Muscle of leg (tissue), 11 donors: ENCODE results near the gene ADO. TPM values are rescaled to one million over a fixed set of nuclear protein-coding genes. Genes with fewer than 3 reads are reported as not detected.

Experiments used
- DNase-seq: peaks from one replicate; pipeline ENCODE4 v3.0.0; 2013
- H3K27ac ChIP-seq: one replicate; pipeline ENCODE4 v1.5.1; 2013; ENCODE audit warnings: mild to moderate bottlenecking, low read length, control low read depth
- H3K27me3 ChIP-seq: one replicate; pipeline ENCODE4 v1.6.1; 2013; ENCODE audit warnings: low read length; ENCODE audit not compliant: control insufficient read depth, insufficient read depth
- H3K36me3 ChIP-seq: one replicate; pipeline ENCODE4 v1.6.1; 2013; ENCODE audit warnings: low read length; ENCODE audit not compliant: control insufficient read depth, insufficient read depth
- H3K4me1 ChIP-seq: one replicate; pipeline ENCODE4 v1.6.1; 2013; ENCODE audit warnings: low read length; ENCODE audit not compliant: control insufficient read depth, insufficient read depth
- H3K4me3 ChIP-seq: one replicate; pipeline ENCODE4 v1.5.1; 2013; ENCODE audit warnings: low read length, control low read depth
- H3K9me3 ChIP-seq: replicated peaks from 2 replicates; pipeline ENCODE4 v1.6.1; 2013; ENCODE audit warnings: low read depth, low read length; ENCODE audit not compliant: control insufficient read depth
- WGBS: methylation state at CpG from one replicate; pipeline ENCODE4 v1.1.5; 2013; ENCODE audit warnings: missing lambda C conversion rate; ENCODE audit not compliant: insufficient coverage; 5-methylcytosine and 5-hydroxymethylcytosine counted together
- polyA plus RNA-seq, 8 donors: library from polyadenylated mRNA; unstranded; fragments of 120-200 nt; gene quantifications; one replicate each; pipeline versions ENCODE4 v1.2.1 to v1.2.3, GENCODE V29; 2013; ENCODE audit warnings: inconsistent platforms in 1 of 8, low replicate concordance in 1 of 8; ENCODE audit not compliant: insufficient read length in 8 of 8, insufficient read depth in 1 of 8
- total RNA-seq: library from RNA; stranded (reverse); fragments of 120-200 nt; gene quantifications from one replicate; pipeline ENCODE4 v1.2.4, GENCODE V29; 2013

Gene ADO
- total and polyA plus RNA-seq, 9 donors, result 14.3 to 19.5 (median 16.6) TPM

- Histone ChIP-seq H3K27ac (no peak overlapping the region), H3K27me3 (no peaks in the 10 kb centered on the region), H3K4me1 (peaks cover 12% of the 10 kb centered on the region), H3K36me3 (peaks cover 6% of the 10 kb centered on the region), H3K4me3 (peak overlapping the region; percentile 83), H3K9me3 (no peaks in the 10 kb centered on the region)
- no peak for DNase-seq
- no CpG with 5 or more reads among the region's 1 CpG for WGBS
Observed at GRCh38 chr10:62806251-62806650, 1.7 kb downstream of the ADO start.

GRCh38 chr10:62810156-62810902 is 5.8 kb downstream of the ADO start:
- peaks cover 27% of the 10 kb centered on the region for H3K27me3 ChIP-seq
- WGBS, result no CpG with 5 or more reads among the region's 8 CpGs
- H3K36me3 ChIP-seq, result peaks cover 6% of the 10 kb centered on the region
- no peak for DNase-seq
- H3K27ac ChIP-seq, result no peak overlapping the region
- no peak overlapping the region for H3K4me3 ChIP-seq
- peaks cover 18% of the 10 kb centered on the region for H3K4me1 ChIP-seq
- H3K9me3 ChIP-seq, result no peaks in the 10 kb centered on the region

- 100% methylated on average over 1 of the region's 10 CpGs for WGBS
- peaks cover 6% of the 10 kb centered on the region for H3K36me3 ChIP-seq
- peaks cover 22% of the 10 kb centered on the region for H3K4me1 ChIP-seq
- no peak overlapping the region for H3K4me3 ChIP-seq
- no peak for DNase-seq
- peaks cover 36% of the 10 kb centered on the region for H3K27me3 ChIP-seq
- H3K27ac ChIP-seq, result no peak overlapping the region
- no peaks in the 10 kb centered on the region for H3K9me3 ChIP-seq
Observed at GRCh38 chr10:62811159-62811875, 6.8 kb downstream of the ADO start.

GRCh38 chr10:62812672-62813439 is 8.3 kb downstream of the ADO start:
- Histone ChIP-seq H3K4me1 (peaks cover 25% of the 10 kb centered on the region), H3K27ac (no peak overlapping the region), H3K36me3 (peaks cover 4% of the 10 kb centered on the region), H3K4me3 (no peak overlapping the region), H3K9me3 (no peaks in the 10 kb centered on the region), H3K27me3 (peaks cover 42% of the 10 kb centered on the region)
- WGBS, result 92% methylated on average over 9 of the region's 13 CpGs
- no peak for DNase-seq

- Histone ChIP-seq H3K4me1 (peaks cover 30% of the 10 kb centered on the region), H3K27me3 (peaks cover 47% of the 10 kb centered on the region), H3K9me3 (no peaks in the 10 kb centered on the region), H3K27ac (no peak overlapping the region), H3K4me3 (no peak overlapping the region), H3K36me3 (peaks cover 4% of the 10 kb centered on the region)
- DNase-seq, result no peak
- 85% methylated on average over 25 of the region's 27 CpGs for WGBS
Observed at GRCh38 chr10:62813453-62813852, 8.9 kb downstream of the ADO start.

GRCh38 chr10:62813981-62814380 is 9.5 kb downstream of the ADO start:
- Histone ChIP-seq H3K9me3 (no peaks in the 10 kb centered on the region), H3K27me3 (peaks cover 51% of the 10 kb centered on the region), H3K27ac (no peak overlapping the region), H3K4me1 (peaks cover 34% of the 10 kb centered on the region), H3K4me3 (no peak overlapping the region), H3K36me3 (no peaks in the 10 kb centered on the region)
- DNase-seq, result no peak
- 85% methylated on average over 4 of the region's 5 CpGs for WGBS

- peaks cover 59% of the 10 kb centered on the region for H3K27me3 ChIP-seq
- H3K27ac ChIP-seq, result no peak overlapping the region
- H3K9me3 ChIP-seq, result no peaks in the 10 kb centered on the region
- H3K4me3 ChIP-seq, result peak overlapping the region; percentile 74
- H3K4me1 ChIP-seq, result peaks cover 40% of the 10 kb centered on the region
- H3K36me3 ChIP-seq, result no peaks in the 10 kb centered on the region
- under 1% methylated on average over 41 of the region's 54 CpGs for WGBS
- peak; percentile 36 for DNase-seq
Observed at GRCh38 chr10:62814756-62815380, 10.3 kb downstream of the ADO start.

GRCh38 chr10:62815381-62816075 is 11.0 kb downstream of the ADO start:
- 0% methylated on average over 53 of the region's 60 CpGs for WGBS
- Histone ChIP-seq H3K27ac (peak overlapping the region; percentile 3), H3K4me1 (peaks cover 40% of the 10 kb centered on the region), H3K36me3 (no peaks in the 10 kb centered on the region), H3K27me3 (peaks cover 63% of the 10 kb centered on the region), H3K4me3 (peak overlapping the region; percentile 74), H3K9me3 (no peaks in the 10 kb centered on the region)
- DNase-seq, result peak; percentile 36

- Histone ChIP-seq H3K4me1 (peaks cover 40% of the 10 kb centered on the region), H3K27ac (peak overlapping the region; percentile 3), H3K27me3 (peaks cover 67% of the 10 kb centered on the region), H3K4me3 (peak overlapping the region; percentile 74), H3K36me3 (no peaks in the 10 kb centered on the region), H3K9me3 (no peaks in the 10 kb centered on the region)
- whole genome bisulfite sequencing, result 0% methylated on average over 1 of the region's 2 CpGs
- no peak for DNase-seq
Observed at GRCh38 chr10:62816076-62816330, 11.5 kb downstream of the ADO start.
